H1 (cell line): Measurements from ENCODE around the gene TNRC6A. TPM values are rescaled to one million over a fixed set of nuclear protein-coding genes. Genes with fewer than 3 reads are reported as not detected.

Experiments
- CTCF ChIA-PET: fragments of 300-600 bp; sonication (Branson Sonifier 250); formaldehyde crosslinking; loops from one replicate; lab custom pipeline; 2021; ENCODE audit not compliant: partially characterized antibody; lab: Charles Lee
- POLR2A ChIA-PET: fragments of 300-600 bp; sonication (Branson Sonifier 250); formaldehyde crosslinking; loops from one replicate; lab custom pipeline; 2021; ENCODE audit warnings: inconsistent platforms; ENCODE audit not compliant: partially characterized antibody; lab: Charles Lee
- DNase-seq, 2 experiments: peaks; one replicate each; pipeline versions ENCODE4 v3.0.0 to v3.0.0-alpha.2; 2010 to 2022; ENCODE audit warnings: low spot score in 2 of 2, low read depth in 1 of 2, mixed read lengths in 1 of 2
- FAIRE-seq: peaks from 2 replicates; lab custom pipeline; 2011; peaks lifted over from hg19 to GRCh38; lab: Jason Lieb, UNC
- H2AFZ ChIP-seq: 2 replicates; pipeline ENCODE4 v1.8.1; 2012; ENCODE audit warnings: low read length, inconsistent platforms
- H2AK5ac ChIP-seq: 2 replicates; pipeline ENCODE4 v1.6.1; 2013; ENCODE audit warnings: low read depth, low read length
- H2BK120ac ChIP-seq: replicated peaks from 2 replicates; pipeline ENCODE3; 2013; ENCODE audit warnings: low read depth, low read length, inconsistent platforms
- H2BK12ac ChIP-seq: 2 replicates; pipeline ENCODE4 v1.6.1; 2013; ENCODE audit warnings: low read depth, low read length
- H2BK15ac ChIP-seq: 2 replicates; pipeline ENCODE4 v1.6.1; 2013; ENCODE audit warnings: low read length
- H2BK20ac ChIP-seq: 2 replicates; pipeline ENCODE4 v1.6.1; 2013; ENCODE audit warnings: low read length
- H2BK5ac ChIP-seq: 2 replicates; pipeline ENCODE4 v1.6.1; 2013; ENCODE audit warnings: low read depth, low read length
- H3K14ac ChIP-seq: 2 replicates; pipeline ENCODE4 v1.6.1; 2013; ENCODE audit warnings: inconsistent platforms; ENCODE audit not compliant: insufficient read length
- H3K18ac ChIP-seq: 2 replicates; pipeline ENCODE4 v1.6.1; 2013; ENCODE audit warnings: low read length; ENCODE audit errors: extremely low read depth
- H3K23ac ChIP-seq: 2 replicates; pipeline ENCODE4 v1.6.1; 2013; ENCODE audit warnings: inconsistent platforms; ENCODE audit not compliant: insufficient read length
- H3K23me2 ChIP-seq: 2 replicates; pipeline ENCODE4 v1.6.1; 2013; ENCODE audit warnings: low read depth, low read length
- H3K27ac ChIP-seq: 2 replicates; pipeline ENCODE4 v1.6.1; 2011; ENCODE audit warnings: low read depth, low read length, inconsistent platforms
- H3K27me3 ChIP-seq, 4 experiments: replicated peaks in 1 of 4; 1 replicate in 1 of 4; 2 replicates in 3 of 4; pipeline versions ENCODE4 v1.6.1 to v1.8.1; 2011 to 2013; ENCODE audit warnings: low read length in 3 of 4, mild to moderate bottlenecking in 3 of 4, inconsistent platforms in 2 of 4, mixed read lengths in 2 of 4, moderate library complexity in 1 of 4; ENCODE audit not compliant: control insufficient read depth in 3 of 4, insufficient read depth in 3 of 4; ENCODE audit errors: extremely low read depth in 1 of 4
- H3K36me3 ChIP-seq, 4 experiments: 2 replicates each; pipeline versions ENCODE4 v1.6.1 to v1.8.1; 2011 to 2013; ENCODE audit warnings: mild to moderate bottlenecking in 4 of 4, low read length in 3 of 4, moderate library complexity in 2 of 4, control low read depth in 1 of 4, inconsistent platforms in 1 of 4; ENCODE audit not compliant: insufficient read depth in 4 of 4, control insufficient read depth in 2 of 4
- H3K4ac ChIP-seq: replicated peaks from 2 replicates; pipeline ENCODE3; 2013; ENCODE audit warnings: low read length, low read depth, mixed read lengths, inconsistent platforms; ENCODE audit not compliant: insufficient read length
- H3K4me1 ChIP-seq, 4 experiments: replicated peaks in 1 of 4; 1 replicate in 1 of 4; 2 replicates in 3 of 4; pipeline versions ENCODE4 v1.6.1 to v1.8.1; 2011 to 2013; ENCODE audit warnings: low read length in 3 of 4, inconsistent platforms in 2 of 4, mixed read lengths in 1 of 4; ENCODE audit not compliant: insufficient read depth in 4 of 4, control insufficient read depth in 3 of 4
- H3K4me2 ChIP-seq, 2 experiments: 2 replicates each; pipeline versions ENCODE4 v1.6.1 to v1.8.1; 2011 to 2013; ENCODE audit warnings: low read depth in 2 of 2, low read length in 2 of 2, control low read depth in 1 of 2, inconsistent platforms in 1 of 2, mild to moderate bottlenecking in 1 of 2; ENCODE audit not compliant: insufficient read depth in 1 of 2
- H3K4me3 ChIP-seq, 4 experiments: fragments of 200-600, 300-600 bp in 1 of 4; sonication (generic), shearing (Covaris generic), sonication (Bioruptor Twin) in 1 of 4; 2 replicates each; pipeline versions ENCODE4 v1.5.1 to v1.8.1; 2011 to 2016; ENCODE audit warnings: low read length in 4 of 4, low read depth in 3 of 4, control low read depth in 2 of 4, inconsistent platforms in 2 of 4, mild to moderate bottlenecking in 2 of 4, mixed read lengths in 1 of 4, moderate library complexity in 1 of 4; ENCODE audit not compliant: insufficient read depth in 2 of 4; ENCODE audit errors: extremely low read depth in 1 of 4
- H3K56ac ChIP-seq: replicated peaks from 2 replicates; pipeline ENCODE3; 2013; ENCODE audit warnings: low read depth, mild to moderate bottlenecking, mixed read lengths, low read length, inconsistent platforms; ENCODE audit not compliant: insufficient read length
- H3K79me1 ChIP-seq: 2 replicates; pipeline ENCODE4 v1.6.1; 2013; ENCODE audit warnings: low read depth, low read length, control low read depth
- H3K79me2 ChIP-seq, 2 experiments: 2 replicates each; pipeline versions ENCODE4 v1.6.1 to v1.8.1; 2012 to 2013; ENCODE audit warnings: low read length in 2 of 2, mild to moderate bottlenecking in 2 of 2, inconsistent platforms in 1 of 2; ENCODE audit not compliant: insufficient read depth in 2 of 2, control insufficient read depth in 1 of 2
- H3K9ac ChIP-seq, 4 experiments: replicated peaks in 1 of 4; 1 replicate in 1 of 4; 2 replicates in 3 of 4; pipeline versions ENCODE4 v1.6.1 to v1.8.1; 2011 to 2013; ENCODE audit warnings: low read depth in 3 of 4, low read length in 3 of 4, control low read depth in 2 of 4, mild to moderate bottlenecking in 2 of 4, moderate library complexity in 2 of 4, inconsistent platforms in 1 of 4; ENCODE audit errors: extremely low read depth in 1 of 4
- H3K9me3 ChIP-seq, 2 experiments: 2 replicates each; pipeline versions ENCODE4 v1.6.1 to v1.8.1; 2012 to 2013; ENCODE audit warnings: mild to moderate bottlenecking in 2 of 2, moderate library complexity in 2 of 2, control low read depth in 1 of 2, inconsistent platforms in 1 of 2, low read depth in 1 of 2, low read length in 1 of 2, mixed read lengths in 1 of 2; ENCODE audit not compliant: insufficient read depth in 2 of 2
- H4K20me1 ChIP-seq, 2 experiments: replicated peaks in 1 of 2; 2 replicates each; pipeline versions ENCODE3 to v1.8.1; 2011 to 2013; ENCODE audit warnings: inconsistent platforms in 2 of 2, low read length in 2 of 2, mild to moderate bottlenecking in 1 of 2; ENCODE audit not compliant: insufficient read depth in 2 of 2, control insufficient read depth in 1 of 2
- H4K5ac ChIP-seq: 2 replicates; pipeline ENCODE4 v1.6.1; 2013; ENCODE audit warnings: low read length, low read depth, mixed read lengths, inconsistent platforms; ENCODE audit not compliant: insufficient read length
- H4K8ac ChIP-seq: 2 replicates; pipeline ENCODE4 v1.8.0; 2013; ENCODE audit warnings: mild to moderate bottlenecking, moderate library complexity, low read length, inconsistent platforms; ENCODE audit not compliant: insufficient read depth; ENCODE audit errors: extremely low read depth
- H4K91ac ChIP-seq: replicated peaks from 2 replicates; pipeline ENCODE3; 2013; ENCODE audit warnings: low read length, mixed read lengths, inconsistent platforms; ENCODE audit not compliant: insufficient read length
- BACH1 ChIP-seq: IDR thresholded peaks from 2 replicates; pipeline ENCODE4 v1.6.1; 2012; ENCODE audit warnings: low read length, improper control_type of control experiment
- EGR1 ChIP-seq: IDR thresholded peaks from 2 replicates; pipeline ENCODE4 v1.6.1; 2011; ENCODE audit warnings: low read depth, low read length, borderline replicate concordance
- GTF2F1 ChIP-seq: IDR thresholded peaks from 2 replicates; pipeline ENCODE4 v1.6.1; 2012; ENCODE audit warnings: low read depth, low read length, improper control_type of control experiment, borderline replicate concordance
- HDAC6 ChIP-seq: IDR thresholded peaks from one replicate; pipeline ENCODE4 v1.7.1; 2012; ENCODE audit warnings: low read depth, mild to moderate bottlenecking, inconsistent platforms, low read length, moderate library complexity
- KDM1A ChIP-seq: fragments of 200-600, 300-600 bp; sonication (generic); IDR thresholded peaks from 2 replicates; pipeline ENCODE4 v1.7.1; 2016; ENCODE audit warnings: mild to moderate bottlenecking, low read length, borderline replicate concordance
- KDM4A ChIP-seq: IDR thresholded peaks from one replicate; pipeline ENCODE4 v1.7.1; 2012; ENCODE audit warnings: low read depth, mild to moderate bottlenecking, moderate library complexity, low read length, inconsistent platforms; ENCODE audit not compliant: severe bottlenecking
- PHF8 ChIP-seq: fragments of 200-600 bp; sonication (generic); conservative IDR thresholded peaks from 2 replicates; pipeline ENCODE4 v1.7.1; 2012; ENCODE audit warnings: low read depth, mild to moderate bottlenecking, inconsistent platforms, low read length, moderate library complexity
- POLR2AphosphoS5 ChIP-seq: IDR thresholded peaks from 2 replicates; pipeline ENCODE4 v1.6.1; 2011; ENCODE audit warnings: low read depth, low read length
- SIN3A ChIP-seq, 2 experiments: IDR thresholded peaks in 1 of 2; conservative IDR thresholded peaks in 1 of 2; 2 replicates each; pipeline ENCODE4 v1.6.1; 2011 to 2012; ENCODE audit warnings: low read length in 2 of 2, improper control_type of control experiment in 1 of 2, low read depth in 1 of 2, mild to moderate bottlenecking in 1 of 2
- SP1 ChIP-seq: IDR thresholded peaks from 2 replicates; pipeline ENCODE4 v1.6.1; 2011; ENCODE audit warnings: low read depth, low read length
- TAF1 ChIP-seq: IDR thresholded peaks from 2 replicates; pipeline ENCODE4 v1.6.1; 2011; ENCODE audit warnings: mild to moderate bottlenecking, low read depth, low read length
- USF2 ChIP-seq: IDR thresholded peaks from 2 replicates; pipeline ENCODE4 v1.6.1; 2011; ENCODE audit warnings: low read length, improper control_type of control experiment
- WGBS, 2 experiments: shearing (Covaris generic) in 1 of 2; methylation state at CpG; one replicate each; pipeline versions ENCODE4 v1.1.6 to v1.1.7; 2013 to 2015; ENCODE audit warnings: low lambda C conversion rate in 2 of 2, mixed read lengths in 2 of 2, inconsistent platforms in 1 of 2, low coverage in 1 of 2, missing lambda C conversion rate in 1 of 2; ENCODE audit not compliant: insufficient replicate concordance in 2 of 2, insufficient coverage in 1 of 2, insufficient read length in 1 of 2; ENCODE audit errors: extremely low coverage in 1 of 2, missing lambda C conversion rate in 1 of 2; 5-methylcytosine and 5-hydroxymethylcytosine counted together
- polyA plus RNA-seq, 7 experiments: library from polyadenylated mRNA; depleted of rRNA in 3 of 7; stranded (reverse) in 5 of 7; unstranded in 2 of 7; fragments of >200 nt in 5 of 7; fragments of 200-250 nt in 2 of 7; gene quantifications; 1 replicate in 5 of 7; 2 replicates in 1 of 7; 4 replicates in 1 of 7; pipeline versions ENCODE4 v1.2.1 to v1.2.3, GENCODE V29; 2011 to 2013; ENCODE audit warnings: missing spikeins in 2 of 7, mixed read lengths in 2 of 7
- total RNA-seq: library from RNA; stranded (reverse); fragmentation: NEBNext Ultra II Directional; extraction: Animal tissue kit (Norgen Biotek cat#: 25700); gene quantifications from 2 replicates; pipeline ENCODE4 v1.2.1, GENCODE V29; 2021

Gene TNRC6A
- total and polyA plus RNA-seq, 2 of the 8 experiments (the other 6 are each of a cell fraction or from before 2014, with no cell fraction given) = 67.6 to 103 TPM

- POLR2A ChIA-PET = no interaction called here
- TF ChIP-seq BACH1 (no peak), PHF8 (no peak), POLR2AphosphoS5 (no peak), KDM4A (no peak), GTF2F1 (no peak), KDM1A (no peak), EGR1 (no peak), USF2 (no peak), TAF1 (no peak), SP1 (no peak), SIN3A (conservative IDR thresholded peaks at IDR 0.05 in 1 of 2, IDR thresholded peaks at IDR 0.05 in 1 of 2; ENCODE audit: low read depth in 1 of 2, low read length in 2 of 2) (no peak), HDAC6 (no peak)
Observed at GRCh38 chr16:24845726-24846547, 116.5 kb downstream of the TNRC6A start, which contains the start of gene SLC5A11. SLC5A11 (plus strand) TSS chr16:24845963; CDS start chr16:24858644, 12,681 bp downstream.

More at GRCh38 chr16:24845726-24846547, 116.5 kb downstream of the TNRC6A start, which contains the start of gene SLC5A11:
- Histone ChIP-seq H3K4ac (no peak within 1 kb of the TSS), H2AK5ac (no peak within 1 kb of the TSS), H3K79me1 (no peaks in the 10 kb centered on the region), H3K18ac (no peak within 1 kb of the TSS), H3K56ac (no peak within 1 kb of the TSS), H3K4me2 (no peak within 1 kb of the TSS), H4K5ac (no peak within 1 kb of the TSS), H3K9ac (no peak within 1 kb of the TSS), H3K14ac (no peak within 1 kb of the TSS), H2BK12ac (no peak within 1 kb of the TSS), H3K79me2 (no peaks in the 10 kb centered on the region), H3K4me3 (no peak within 1 kb of the TSS), H3K23me2 (no peaks in the 10 kb centered on the region), H2BK15ac (no peak within 1 kb of the TSS), H2BK5ac (no peak within 1 kb of the TSS), H3K27ac (no peak within 1 kb of the TSS), H3K36me3 (no peaks in the 10 kb centered on the region), H2BK120ac (no peak within 1 kb of the TSS), H4K91ac (no peak within 1 kb of the TSS), H2AFZ (no peak within 1 kb of the TSS), H3K27me3 (no peaks in the 10 kb centered on the region), H3K23ac (no peak within 1 kb of the TSS), H4K8ac (no peak within 1 kb of the TSS; the same call in 1 of the 2 replicates), H2BK20ac (no peak within 1 kb of the TSS), H4K20me1 (no peaks in the 10 kb centered on the region), H3K4me1 (no peaks in the 10 kb centered on the region), H3K9me3 (no peaks in the 10 kb centered on the region)
- 90% methylated on average over 18 of the region's 21 CpGs; no CpG with 5 or more reads in 1 of the 2 experiments for WGBS, 2 experiments
- FAIRE-seq = no peak
- CTCF ChIA-PET = interaction anchor here (1.8 to 2.6 kb wide), 2 partner anchors 11 to 61 kb away, joined by 7 to 9 read pairs; no protein-coding TSS in a partner anchor
- DNase-seq = no peak
